Adipocyte (in vitro differentiated cells): Measurements from ENCODE around the gene RASD2.

Experiments
- DNase-seq: peaks from one replicate; pipeline ENCODE4 v3.0.0-alpha.2; 2015; ENCODE audit warnings: low read depth
- H3K27me3 ChIP-seq: replicated peaks from 2 replicates; pipeline ENCODE4 v1.7.0; 2013; ENCODE audit warnings: mild to moderate bottlenecking, low read length, moderate library complexity; ENCODE audit not compliant: control insufficient read depth, insufficient read depth
- H3K36me3 ChIP-seq: 2 replicates; pipeline ENCODE4 v1.7.0; 2013; ENCODE audit warnings: low read length, mild to moderate bottlenecking, moderate library complexity; ENCODE audit not compliant: control insufficient read depth, insufficient read depth, severe bottlenecking
- H3K4me1 ChIP-seq: 2 replicates; pipeline ENCODE4 v1.7.0; 2013; ENCODE audit warnings: mild to moderate bottlenecking, low read length, moderate library complexity; ENCODE audit not compliant: control insufficient read depth, insufficient read depth
- H3K4me3 ChIP-seq: 2 replicates; pipeline ENCODE4 v1.7.0; 2013; ENCODE audit warnings: mild to moderate bottlenecking, low read length, moderate library complexity
- H3K9ac ChIP-seq: 2 replicates; pipeline ENCODE4 v1.7.0; 2013; ENCODE audit warnings: mild to moderate bottlenecking, low read length, moderate library complexity
- H3K9me3 ChIP-seq: 2 replicates; pipeline ENCODE4 v1.7.0; 2013; ENCODE audit warnings: mild to moderate bottlenecking, low read length, moderate library complexity; ENCODE audit not compliant: control insufficient read depth

Gene RASD2

DNA sequence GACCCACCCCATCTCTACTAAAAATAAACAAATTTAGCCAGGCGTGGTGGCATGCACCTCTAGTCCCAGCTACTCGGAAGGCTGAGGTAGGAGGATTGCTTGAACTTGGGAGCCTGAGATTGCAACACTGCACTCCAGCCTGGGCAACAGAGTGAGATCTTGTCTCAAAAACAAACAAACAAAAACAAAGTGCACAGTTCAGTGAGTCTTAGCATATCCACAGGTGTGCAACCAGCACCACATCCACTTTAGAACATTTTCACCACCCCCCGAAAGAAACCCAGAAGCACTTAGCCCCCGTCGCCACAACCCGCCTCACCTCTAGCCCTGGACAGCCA, 49.1 kb downstream of the RASD2 start:
- H3K9ac ChIP-seq, result no peak overlapping the region
- H3K27me3 ChIP-seq, result no peaks in the 10 kb centered on the region
- no peak for DNase-seq

DNA sequence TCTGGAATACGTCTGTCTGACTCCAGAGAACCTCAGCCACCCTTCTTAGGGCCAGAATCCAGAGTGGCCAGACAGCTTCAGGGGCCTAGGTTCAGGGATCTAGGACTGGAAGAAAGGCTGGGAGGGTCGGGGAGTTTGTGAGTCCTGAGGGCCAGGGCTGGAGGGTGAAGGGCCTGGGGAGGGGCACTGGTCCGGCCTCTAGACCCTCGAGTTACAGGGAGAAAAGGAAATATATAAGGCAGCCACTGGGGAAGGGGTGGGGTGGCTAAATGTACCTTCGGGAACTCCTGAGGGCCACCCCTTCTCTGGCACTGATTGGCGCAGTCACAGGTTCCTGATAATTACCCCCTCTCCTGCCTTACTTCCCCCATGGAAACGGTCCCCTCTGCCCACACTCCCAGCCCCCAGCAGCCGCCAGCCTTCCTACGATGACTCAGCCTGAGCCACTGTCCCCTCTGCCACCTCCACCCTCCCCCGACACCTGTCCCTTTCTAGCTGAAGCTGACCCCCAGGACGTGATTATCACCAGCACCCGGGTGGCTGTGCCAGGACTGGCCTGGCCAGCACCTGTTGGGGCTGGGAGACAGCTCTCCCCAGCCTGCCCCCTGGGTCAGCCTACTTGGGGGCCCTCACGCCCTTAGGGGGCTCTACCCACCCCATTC, 50.1 kb downstream of the RASD2 start:
- no peak for DNase-seq
- no peaks in the 10 kb centered on the region for H3K36me3 ChIP-seq

More for the DNA sequence above, 49.1 kb downstream of the RASD2 start:
- Histone ChIP-seq H3K4me3 (no peak overlapping the region), H3K4me1 (peaks cover 40% of the 10 kb centered on the region), H3K36me3 (no peaks in the 10 kb centered on the region), H3K9me3 (peaks cover 4% of the 10 kb centered on the region)

DNA sequence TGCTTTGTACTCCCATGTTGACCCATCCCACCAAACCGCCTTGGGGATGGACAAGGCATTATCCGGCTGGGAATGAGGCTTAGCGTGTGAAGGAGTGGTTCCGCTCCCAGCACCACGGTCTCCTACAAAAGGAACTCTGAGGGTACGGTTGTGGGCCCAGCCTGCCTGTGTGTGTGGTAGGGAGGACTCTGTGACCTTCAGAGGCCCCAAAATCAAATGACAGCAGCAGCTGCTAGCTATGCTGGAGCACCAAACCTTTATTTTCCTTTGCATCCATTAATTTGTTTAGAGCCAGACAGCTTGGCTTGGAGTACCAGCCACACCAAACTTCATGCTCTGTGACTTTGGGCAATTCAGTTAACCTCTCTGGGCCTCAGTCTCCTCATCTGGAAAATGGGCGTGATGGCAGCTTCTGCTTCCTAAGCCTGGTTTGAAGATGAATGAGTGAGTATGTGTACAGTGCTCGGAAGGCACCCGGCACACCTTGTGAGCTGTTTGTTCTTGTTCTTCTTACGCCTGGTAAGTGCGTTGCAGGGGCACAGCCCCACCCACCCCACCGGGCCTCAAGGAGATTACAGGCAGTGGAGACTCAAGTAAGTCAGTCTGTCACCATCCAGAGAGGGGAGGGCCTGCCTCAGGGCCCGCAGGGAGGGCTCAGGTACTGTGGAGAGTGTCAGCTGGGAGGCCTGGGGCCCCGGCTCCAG, 51.2 kb downstream of the RASD2 start:
- Histone ChIP-seq H3K4me1 (peaks cover 42% of the 10 kb centered on the region), H3K27me3 (no peaks in the 10 kb centered on the region), H3K9ac (peak overlapping the region; percentile 68), H3K9me3 (peaks cover under 1% of the 10 kb centered on the region), H3K4me3 (no peak overlapping the region), H3K36me3 (no peaks in the 10 kb centered on the region)
- no peak for DNase-seq

More for the DNA sequence above, 50.1 kb downstream of the RASD2 start:
- no peak overlapping the region for H3K4me3 ChIP-seq
- H3K4me1 ChIP-seq, result peaks cover 40% of the 10 kb centered on the region
- H3K9ac ChIP-seq, result no peak overlapping the region
- H3K9me3 ChIP-seq, result peaks cover 4% of the 10 kb centered on the region
- no peaks in the 10 kb centered on the region for H3K27me3 ChIP-seq

DNA sequence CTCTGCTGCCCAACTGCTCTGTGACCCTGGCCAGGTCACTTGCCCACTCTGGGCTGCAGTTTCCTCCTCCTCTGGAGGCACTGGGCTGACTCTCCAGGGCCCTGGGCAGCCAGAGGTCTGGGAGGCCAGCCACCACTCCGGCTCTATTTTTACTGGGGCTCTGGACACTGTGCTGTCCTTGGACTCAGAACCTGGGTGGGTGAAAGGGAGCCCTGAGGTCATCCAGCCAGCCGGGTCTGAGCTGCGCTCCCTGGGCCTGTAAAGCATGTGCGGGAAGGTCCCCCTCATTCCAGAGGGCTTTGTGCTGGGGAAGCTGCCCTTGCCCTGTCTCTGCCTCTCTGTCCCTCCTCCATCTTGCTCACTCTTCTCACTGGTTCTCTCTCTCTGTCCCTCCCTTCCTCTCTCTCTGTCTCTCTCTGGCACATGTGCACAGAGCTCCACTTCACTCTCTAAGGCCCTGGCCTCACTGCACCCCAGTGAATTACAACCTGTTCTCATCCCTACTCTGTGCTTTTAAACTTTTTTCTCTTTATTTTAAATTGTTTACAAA, 51.9 kb downstream of the RASD2 start:
- no peak overlapping the region for H3K4me3 ChIP-seq
- no peak for DNase-seq
- no peaks in the 10 kb centered on the region for H3K9me3 ChIP-seq
- H3K27me3 ChIP-seq, result no peaks in the 10 kb centered on the region
- H3K4me1 ChIP-seq, result peaks cover 37% of the 10 kb centered on the region
- H3K9ac ChIP-seq, result peak overlapping the region; percentile 68
- H3K36me3 ChIP-seq, result no peaks in the 10 kb centered on the region

DNA sequence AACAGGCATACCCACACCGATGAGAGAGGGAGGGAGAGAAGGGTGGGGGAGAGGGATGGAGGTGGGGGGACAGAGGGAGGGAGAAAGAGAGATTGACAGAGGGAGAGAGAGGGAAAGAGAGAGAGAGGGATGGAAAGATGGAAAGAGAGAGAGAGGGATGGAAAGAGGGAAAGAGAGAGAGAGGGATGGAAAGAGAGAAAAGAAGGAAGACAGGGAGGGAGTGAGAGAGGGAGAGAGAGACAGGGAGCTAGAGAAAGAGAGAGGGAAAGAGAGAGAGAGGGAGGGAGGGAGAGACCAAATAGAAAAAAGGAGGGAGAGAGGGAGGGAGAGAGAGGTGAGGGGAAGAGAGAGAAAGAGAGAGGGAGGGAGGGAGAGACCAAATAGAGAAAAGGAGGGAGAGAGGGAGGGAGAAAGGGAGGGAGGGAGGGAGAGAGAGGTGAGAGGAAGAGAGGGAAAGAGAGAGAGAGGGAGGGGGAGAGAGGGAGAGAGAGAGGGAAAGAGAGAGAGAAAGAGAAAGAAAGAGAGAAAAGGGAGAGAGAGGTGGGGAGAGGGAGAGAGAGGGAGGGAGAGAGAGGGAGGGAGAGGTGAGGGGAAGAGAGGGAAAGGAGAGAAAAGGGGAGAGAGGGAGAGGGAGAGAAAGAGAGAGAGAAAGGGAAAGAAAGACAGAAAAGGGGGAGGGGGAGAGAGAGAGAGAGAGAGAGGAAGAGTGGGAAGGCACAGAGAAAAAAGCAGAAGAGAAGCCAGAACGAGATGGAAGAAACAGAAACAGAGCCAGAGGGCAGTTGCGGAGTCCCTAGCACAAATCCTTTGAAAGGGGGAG, 52.6 kb downstream of the RASD2 start:
- H3K4me1 ChIP-seq, result peaks cover 29% of the 10 kb centered on the region
- no peaks in the 10 kb centered on the region for H3K27me3 ChIP-seq
- DNase-seq, result no peak
- H3K36me3 ChIP-seq, result no peaks in the 10 kb centered on the region
- no peak overlapping the region for H3K4me3 ChIP-seq
- peak overlapping the region; percentile 68 for H3K9ac ChIP-seq
- H3K9me3 ChIP-seq, result no peaks in the 10 kb centered on the region

DNA sequence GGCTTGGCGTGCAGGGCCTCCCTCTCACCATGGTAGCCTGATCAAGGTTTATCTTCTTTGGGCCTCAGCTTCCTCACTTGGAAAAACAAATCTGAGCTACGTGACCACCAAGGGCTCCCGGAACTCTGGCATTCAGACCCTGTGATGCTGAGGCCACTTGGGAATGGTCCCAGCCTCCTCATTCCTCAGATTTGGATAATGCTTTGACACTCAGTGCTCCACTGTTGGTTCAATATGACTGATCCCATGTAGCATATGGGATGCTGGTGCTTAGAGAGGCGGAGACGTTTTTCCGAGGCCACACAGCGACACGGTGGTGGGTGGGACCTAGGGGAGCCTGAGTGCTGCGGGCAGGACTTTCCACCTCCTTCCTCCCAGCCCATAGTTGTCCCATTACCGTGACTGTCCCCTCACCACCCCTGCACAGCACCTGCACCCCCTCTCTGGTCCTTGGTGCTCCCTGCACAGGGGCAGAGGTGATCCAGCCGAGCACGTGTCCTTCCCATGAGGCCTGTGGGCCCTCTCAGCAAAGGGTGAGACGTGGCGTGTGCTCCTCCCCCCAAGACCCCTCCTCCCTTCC, 53.4 kb downstream of the RASD2 start:
- H3K27me3 ChIP-seq, result no peaks in the 10 kb centered on the region

DNA sequence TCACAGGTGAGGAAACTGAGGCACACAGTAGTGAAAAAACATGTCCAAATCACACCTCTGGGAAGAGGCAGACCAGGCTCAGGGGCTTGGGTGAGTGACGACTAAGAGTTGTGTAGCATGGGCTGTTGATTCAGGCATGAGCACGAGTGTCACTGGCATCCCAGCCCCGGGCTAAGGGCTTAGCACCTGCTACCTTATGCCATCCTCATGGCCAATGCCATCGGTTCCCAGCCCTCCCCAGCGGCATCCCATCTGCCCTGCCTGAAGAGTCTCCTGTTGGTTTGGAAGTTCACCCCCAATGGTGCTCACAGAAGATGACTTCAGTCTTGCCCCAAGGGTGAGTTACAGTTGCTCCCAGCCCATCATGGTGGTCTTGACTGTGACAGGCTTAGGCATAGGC, 54.1 kb downstream of the RASD2 start:
- Histone ChIP-seq H3K9me3 (no peaks in the 10 kb centered on the region), H3K4me3 (no peak overlapping the region), H3K4me1 (peaks cover 15% of the 10 kb centered on the region), H3K9ac (no peak overlapping the region), H3K36me3 (no peaks in the 10 kb centered on the region), H3K27me3 (no peaks in the 10 kb centered on the region)
- no peak for DNase-seq

More for the DNA sequence above, 53.4 kb downstream of the RASD2 start:
- no peak overlapping the region for H3K4me3 ChIP-seq
- no peaks in the 10 kb centered on the region for H3K36me3 ChIP-seq
- DNase-seq, result no peak
- H3K9ac ChIP-seq, result no peak overlapping the region
- no peaks in the 10 kb centered on the region for H3K9me3 ChIP-seq
- peaks cover 22% of the 10 kb centered on the region for H3K4me1 ChIP-seq

DNA sequence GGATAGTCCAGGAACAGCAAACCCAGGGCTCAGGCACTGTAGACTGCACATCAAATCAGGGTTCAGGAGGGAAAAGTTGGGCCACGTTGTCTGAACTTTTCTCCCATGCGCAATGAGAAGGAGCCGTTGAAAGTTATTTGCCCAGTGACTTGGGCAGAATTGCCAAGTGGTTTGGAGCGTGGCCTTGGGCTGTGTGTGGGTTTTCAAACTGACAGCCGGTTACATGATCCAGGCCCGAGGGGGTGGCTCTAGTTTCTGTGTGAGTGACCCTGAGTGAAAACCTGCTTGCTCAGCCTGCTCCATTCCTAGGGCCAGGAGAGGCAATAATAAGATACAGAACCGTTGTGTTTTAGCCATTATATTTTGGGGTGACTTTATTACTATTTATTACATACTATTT, 56.2 kb downstream of the RASD2 start:
- DNase-seq, result no peak
- no peak overlapping the region for H3K9ac ChIP-seq
- no peaks in the 10 kb centered on the region for H3K36me3 ChIP-seq
- H3K27me3 ChIP-seq, result no peaks in the 10 kb centered on the region
- H3K4me3 ChIP-seq, result no peak overlapping the region
- H3K4me1 ChIP-seq, result peaks cover 14% of the 10 kb centered on the region
- no peaks in the 10 kb centered on the region for H3K9me3 ChIP-seq

DNA sequence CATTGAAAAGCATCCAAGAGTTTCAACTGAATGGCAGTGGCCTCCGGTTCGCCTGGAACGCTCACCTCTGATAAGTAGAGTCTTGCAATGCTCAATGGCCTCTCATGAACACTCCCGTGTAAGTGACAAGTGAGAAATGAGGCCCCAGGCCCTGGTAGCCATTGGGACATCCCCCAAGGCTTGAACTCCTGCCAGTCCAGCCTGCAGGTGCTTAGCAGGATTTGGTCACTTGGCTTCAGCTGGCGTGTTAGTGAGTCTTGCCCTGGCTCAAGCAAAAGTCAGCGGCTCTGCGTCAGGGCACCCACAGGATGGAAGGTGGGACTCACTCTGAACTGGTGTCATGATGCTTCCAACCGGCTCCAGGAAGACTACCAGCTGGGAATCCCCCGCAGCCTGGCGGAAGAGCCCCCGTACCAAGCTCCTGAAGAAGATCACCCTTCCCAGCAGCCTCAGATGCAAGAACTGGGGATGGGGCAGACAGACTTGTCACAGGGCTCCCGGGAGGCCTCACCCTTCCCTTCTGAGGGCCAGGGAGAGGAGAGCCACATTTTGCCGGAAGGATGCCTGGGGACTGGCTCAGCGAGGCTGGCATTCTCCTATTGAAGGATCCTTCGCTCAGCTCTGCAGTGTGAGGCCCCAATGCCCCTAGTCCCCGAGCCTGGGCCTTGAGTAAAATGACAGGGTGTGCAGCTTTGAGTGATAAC, 57.2 kb downstream of the RASD2 start:
- H3K36me3 ChIP-seq, result no peaks in the 10 kb centered on the region
- peaks cover 12% of the 10 kb centered on the region for H3K4me1 ChIP-seq
- DNase-seq, result no peak

DNA sequence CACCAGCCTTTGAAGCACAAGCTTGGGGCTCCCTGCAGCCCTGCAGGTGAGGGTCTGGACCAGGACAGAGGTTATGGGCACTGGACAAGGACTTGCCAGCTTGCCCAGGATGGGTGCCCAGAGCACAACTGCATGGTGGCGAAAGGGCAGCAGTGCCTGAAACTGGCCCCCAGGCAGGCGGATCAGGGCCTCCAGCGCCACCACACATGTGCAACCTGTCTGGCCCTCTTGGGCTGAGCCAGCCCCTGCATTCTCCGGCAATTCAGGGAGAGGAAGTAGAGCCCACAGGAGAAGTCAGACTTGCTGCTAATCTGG, 57.7 kb downstream of the RASD2 start:
- Histone ChIP-seq H3K4me1 (peaks cover 10% of the 10 kb centered on the region), H3K9ac (no peak overlapping the region), H3K27me3 (no peaks in the 10 kb centered on the region), H3K9me3 (no peaks in the 10 kb centered on the region), H3K36me3 (no peaks in the 10 kb centered on the region), H3K4me3 (no peak overlapping the region)
- DNase-seq, result no peak

More for the DNA sequence above, 57.2 kb downstream of the RASD2 start:
- Histone ChIP-seq H3K4me3 (no peak overlapping the region), H3K27me3 (no peaks in the 10 kb centered on the region), H3K9me3 (no peaks in the 10 kb centered on the region), H3K9ac (no peak overlapping the region)
